ENCODE measurements around the gene MMRN1. TPM values are rescaled to one million over a fixed set of nuclear protein-coding genes. Genes with fewer than 3 reads are reported as not detected.

The MMRN1 gene
- total RNA-seq, 1 donor: not detected

- Histone ChIP-seq H3K4me3 (ENCODE audit: insufficient read depth, low read length) (no peak overlapping the region), H3K36me3 (ENCODE audit: insufficient read depth, low read length) (no peaks in the 10 kb centered on the region), H2AFZ (ENCODE audit: low read length) (no peak overlapping the region), H4K20me1 (ENCODE audit: insufficient read depth, low read length) (no peaks in the 10 kb centered on the region), H3K27ac (ENCODE audit: low read depth, low read length) (no peak overlapping the region), H3K27me3 (ENCODE audit: insufficient read depth, low read length) (no peaks in the 10 kb centered on the region), H3K4me2 (ENCODE audit: insufficient read depth, low read length) (no peak overlapping the region), H3K79me2 (ENCODE audit: insufficient read depth, low read length) (no peaks in the 10 kb centered on the region), H3K4me1 (ENCODE audit: insufficient read depth, low read length) (no peaks in the 10 kb centered on the region), H3K9me3 (ENCODE audit: low read depth, low read length) (no peaks in the 10 kb centered on the region)
- DNase-seq (ENCODE audit: insufficient read length, low spot score, missing footprints): no peak
- TF ChIP-seq CTCF (IDR thresholded peaks at IDR 0.05; ENCODE audit: extremely low read depth, low read depth, low read length): no peak
Observed at GRCh38 chr4:89889289-89889688, 5.4 kb upstream of the MMRN1 start.

GRCh38 chr4:89897867-89898266 lies 3.2 kb downstream of the MMRN1 start:
- no peaks in the 10 kb centered on the region for H3K79me2 ChIP-seq (ENCODE audit: insufficient read depth, low read length)
- no peak overlapping the region for H3K27ac ChIP-seq (ENCODE audit: low read depth, low read length)
- no peaks in the 10 kb centered on the region for H3K27me3 ChIP-seq (ENCODE audit: insufficient read depth, low read length)
- H3K4me1 ChIP-seq (ENCODE audit: insufficient read depth, low read length): no peaks in the 10 kb centered on the region
- DNase-seq (ENCODE audit: insufficient read length, low spot score, missing footprints): no peak
- H4K20me1 ChIP-seq (ENCODE audit: insufficient read depth, low read length): no peaks in the 10 kb centered on the region
- no peak overlapping the region for H3K4me2 ChIP-seq (ENCODE audit: insufficient read depth, low read length)
- H3K9me3 ChIP-seq (ENCODE audit: low read depth, low read length): no peaks in the 10 kb centered on the region
- no peak overlapping the region for H3K4me3 ChIP-seq (ENCODE audit: insufficient read depth, low read length)
- H2AFZ ChIP-seq (ENCODE audit: low read length): no peak overlapping the region
- H3K36me3 ChIP-seq (ENCODE audit: insufficient read depth, low read length): no peaks in the 10 kb centered on the region
- TF ChIP-seq CTCF (IDR thresholded peaks at IDR 0.05; ENCODE audit: extremely low read depth, low read depth, low read length): no peak

GRCh38 chr4:89898304-89898716 lies 3.7 kb downstream of the MMRN1 start:
- H3K27ac ChIP-seq (ENCODE audit: low read depth, low read length): no peak overlapping the region
- H3K4me1 ChIP-seq (ENCODE audit: insufficient read depth, low read length): no peaks in the 10 kb centered on the region
- H3K4me3 ChIP-seq (ENCODE audit: insufficient read depth, low read length): no peak overlapping the region
- H3K4me2 ChIP-seq (ENCODE audit: insufficient read depth, low read length): no peak overlapping the region
- no peaks in the 10 kb centered on the region for H4K20me1 ChIP-seq (ENCODE audit: insufficient read depth, low read length)
- no peak for TF ChIP-seq CTCF (IDR thresholded peaks at IDR 0.05; ENCODE audit: extremely low read depth, low read depth, low read length)
- DNase-seq (ENCODE audit: insufficient read length, low spot score, missing footprints): peak; percentile 2
- H2AFZ ChIP-seq (ENCODE audit: low read length): no peak overlapping the region
- H3K79me2 ChIP-seq (ENCODE audit: insufficient read depth, low read length): no peaks in the 10 kb centered on the region
- H3K9me3 ChIP-seq (ENCODE audit: low read depth, low read length): no peaks in the 10 kb centered on the region
- no peaks in the 10 kb centered on the region for H3K27me3 ChIP-seq (ENCODE audit: insufficient read depth, low read length)
- no peaks in the 10 kb centered on the region for H3K36me3 ChIP-seq (ENCODE audit: insufficient read depth, low read length)

DNA sequence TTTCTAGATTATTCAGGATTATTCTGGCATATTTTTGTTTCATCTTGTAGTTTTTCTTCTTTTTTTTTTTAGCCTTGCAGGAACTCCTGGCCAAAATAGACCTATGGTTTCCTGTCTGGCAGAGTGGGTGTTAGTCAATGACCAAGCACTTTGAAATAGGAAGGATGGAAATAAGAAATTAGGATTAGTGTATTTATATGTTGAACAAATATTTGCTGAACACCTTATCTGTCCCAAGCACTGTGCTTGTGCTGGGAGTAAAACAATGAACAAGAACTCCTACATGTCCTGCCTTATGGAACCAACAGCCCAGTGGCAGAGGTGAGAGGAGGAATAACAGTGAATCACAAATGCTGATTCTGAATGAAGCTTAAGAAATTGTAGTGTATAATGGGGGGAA lies 4.5 kb downstream of the MMRN1 start:
- Histone ChIP-seq H3K4me3 (ENCODE audit: insufficient read depth, low read length) (no peak overlapping the region), H3K4me2 (ENCODE audit: insufficient read depth, low read length) (no peak overlapping the region), H2AFZ (ENCODE audit: low read length) (no peak overlapping the region), H3K9me3 (ENCODE audit: low read depth, low read length) (no peaks in the 10 kb centered on the region), H3K36me3 (ENCODE audit: insufficient read depth, low read length) (no peaks in the 10 kb centered on the region), H3K4me1 (ENCODE audit: insufficient read depth, low read length) (no peaks in the 10 kb centered on the region), H3K27me3 (ENCODE audit: insufficient read depth, low read length) (no peaks in the 10 kb centered on the region), H4K20me1 (ENCODE audit: insufficient read depth, low read length) (no peaks in the 10 kb centered on the region), H3K79me2 (ENCODE audit: insufficient read depth, low read length) (no peaks in the 10 kb centered on the region), H3K27ac (ENCODE audit: low read depth, low read length) (no peak overlapping the region)
- no peak for TF ChIP-seq CTCF (IDR thresholded peaks at IDR 0.05; ENCODE audit: extremely low read depth, low read depth, low read length)
- DNase-seq (ENCODE audit: insufficient read length, low spot score, missing footprints): no peak

All from osteoblast (primary cell).